RPMI8226 (cell line): ENCODE measurements around the gene CHAC2.
"Not testable (repeated sequence)": the region's sequence is repeated elsewhere in the genome, so short reads cannot be mapped to it uniquely, and the experiment has no call there.

Source experiments
- DNase-seq: peaks from one replicate; pipeline ENCODE4 v3.0.0-alpha.2; 2015

Gene CHAC2

DNA sequence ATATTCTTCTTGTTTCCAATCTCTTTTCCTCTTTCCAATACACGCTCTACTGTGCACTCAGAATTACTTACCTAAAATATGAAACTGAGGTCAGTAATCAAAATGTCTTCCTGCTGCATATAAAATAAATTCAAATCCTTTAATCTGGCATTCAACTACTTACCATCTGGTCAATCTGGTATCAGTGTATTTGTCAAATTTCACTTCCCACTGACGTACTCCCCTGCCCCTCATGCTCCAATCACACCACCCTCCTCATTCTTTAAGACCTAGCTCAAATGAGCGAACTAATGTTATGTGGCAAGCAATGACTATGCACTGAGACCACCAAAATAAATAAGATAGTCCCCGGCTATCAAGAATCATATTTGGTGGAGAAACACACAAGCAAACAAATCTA, 12.5 kb downstream of the CHAC2 start:
- DNase-seq = no peak

DNA sequence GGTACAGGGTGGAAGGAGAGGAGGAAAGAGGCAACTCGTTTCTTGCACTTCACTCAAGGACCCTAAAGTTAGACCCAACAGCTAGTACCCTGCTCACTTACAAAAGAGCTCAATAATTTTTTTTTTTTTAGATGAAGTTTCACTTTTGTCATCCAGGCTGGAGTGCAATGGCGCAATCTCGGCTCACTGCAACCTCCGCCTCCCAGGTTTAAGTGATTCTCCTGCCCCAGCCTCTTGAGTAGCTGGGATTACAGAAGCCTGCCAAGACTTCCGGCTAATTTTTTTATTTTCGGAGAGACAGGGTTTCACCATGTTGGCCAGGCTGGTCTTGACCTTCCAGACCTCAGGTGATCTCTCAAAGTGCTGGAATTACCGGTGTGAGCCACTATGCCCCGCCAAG, 15.1 kb downstream of the CHAC2 start:
- DNase-seq = no peak

DNA sequence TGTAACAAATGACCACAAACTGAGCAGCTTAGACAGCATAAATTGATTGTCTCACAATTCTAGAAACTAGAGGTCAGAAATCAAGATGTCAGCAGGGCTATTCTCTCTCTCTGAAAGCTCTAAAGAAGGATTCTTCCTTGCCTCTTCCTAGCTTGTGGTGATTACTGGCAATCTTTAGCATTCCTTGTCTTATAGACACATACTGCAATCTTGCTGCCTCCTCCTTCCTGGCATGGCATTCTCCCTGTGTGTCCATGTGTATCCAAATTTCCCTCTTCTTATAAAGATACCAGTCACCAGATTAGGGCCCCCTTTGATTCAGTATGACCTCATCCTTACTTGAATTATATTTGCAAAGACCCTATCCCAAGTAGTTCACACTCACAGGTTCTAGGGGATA, 16.8 kb downstream of the CHAC2 start:
- DNase-seq = no peak

DNA sequence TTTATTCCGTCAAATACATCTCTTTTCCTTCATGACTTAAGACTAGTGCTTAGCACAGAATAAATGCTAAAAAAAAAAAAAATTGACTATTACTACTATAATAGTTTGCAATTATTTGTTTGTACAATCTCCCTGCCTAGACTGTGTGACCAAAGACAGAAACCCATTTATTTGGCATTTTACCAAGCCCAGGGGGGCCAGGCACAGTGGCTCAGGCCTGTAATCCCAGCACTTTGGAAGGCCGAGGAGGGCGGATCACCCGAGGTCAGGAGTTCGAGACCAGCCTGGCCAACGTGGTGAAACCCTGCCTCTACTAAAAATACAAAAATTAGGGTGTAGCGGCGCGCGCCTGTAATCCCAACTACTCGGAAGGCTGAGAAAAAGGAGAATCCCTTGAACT, 17.8 kb downstream of the CHAC2 start:
- DNase-seq = no peak

DNA sequence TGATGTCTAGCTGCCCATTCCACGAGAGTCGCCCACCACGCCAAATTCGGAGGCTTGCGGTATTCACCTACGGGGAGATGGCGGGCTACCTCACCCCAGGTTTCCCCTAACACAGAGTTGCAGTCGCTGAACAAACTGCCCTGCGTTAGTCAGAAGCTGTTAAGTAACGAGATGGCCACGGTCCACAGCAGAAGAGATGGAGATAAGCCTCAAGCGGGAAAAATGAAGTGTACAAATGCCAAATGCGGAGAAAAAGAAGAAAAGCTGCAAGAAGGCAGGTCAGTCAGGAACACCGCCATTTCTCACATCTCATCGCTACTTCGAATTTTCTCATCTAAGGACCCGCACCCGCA, 18.7 kb downstream of the CHAC2 start:
- peak; percentile 25 for DNase-seq

DNA sequence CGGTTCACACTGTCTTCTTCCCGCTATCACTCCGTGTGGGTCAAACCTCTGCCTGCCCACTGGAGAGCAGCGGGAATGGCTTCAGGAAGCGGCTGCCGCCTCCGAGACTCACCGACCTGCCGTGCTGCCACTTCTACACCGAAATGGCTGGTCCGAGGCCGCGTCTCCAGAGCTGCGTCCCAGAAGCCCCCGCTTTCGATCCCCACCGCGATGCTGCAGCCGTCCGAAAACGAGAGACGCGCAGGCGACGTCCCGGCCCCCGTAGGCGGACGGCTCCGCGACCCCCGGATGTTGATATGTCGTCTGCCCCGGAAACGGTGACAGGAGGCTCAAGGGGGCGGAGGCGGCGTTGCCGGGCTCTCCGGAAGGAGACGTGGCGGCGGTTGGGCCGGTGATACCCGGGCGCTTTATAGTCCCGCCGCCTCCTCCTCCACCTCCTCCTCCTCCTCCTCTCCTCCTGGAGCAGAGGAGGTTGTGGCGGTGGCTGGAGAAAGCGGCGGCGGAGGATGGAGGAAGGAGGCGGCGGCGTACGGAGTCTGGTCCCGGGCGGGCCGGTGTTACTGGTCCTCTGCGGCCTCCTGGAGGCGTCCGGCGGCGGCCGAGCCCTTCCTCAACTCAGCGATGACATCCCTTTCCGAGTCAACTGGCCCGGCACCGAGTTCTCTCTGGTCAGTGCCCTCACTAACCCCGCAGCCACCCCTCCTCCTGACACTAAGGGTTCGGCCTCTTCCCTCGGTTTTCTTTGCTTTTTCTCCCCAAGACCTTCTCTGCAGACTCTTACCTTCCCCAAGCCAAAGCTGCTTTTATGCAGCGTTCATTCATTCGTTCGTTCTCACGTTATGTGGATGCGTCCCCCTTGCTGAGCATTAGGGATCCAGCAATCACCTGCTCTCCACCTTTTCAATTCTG, 19.4 kb downstream of the CHAC2 start, which contains the start of the genes ASB3 and ERLEC1:
TSS of gene ASB3 (minus strand) at position 249 of the 909 bp plus-strand sequence. CDS start 21,381 bp downstream, outside the sequence.
TSS of gene ERLEC1 (plus strand) at position 340 of the 909 bp plus-strand sequence. CDS start at position 507, 167 bp downstream.
- DNase-seq = peak; percentile 88

DNA sequence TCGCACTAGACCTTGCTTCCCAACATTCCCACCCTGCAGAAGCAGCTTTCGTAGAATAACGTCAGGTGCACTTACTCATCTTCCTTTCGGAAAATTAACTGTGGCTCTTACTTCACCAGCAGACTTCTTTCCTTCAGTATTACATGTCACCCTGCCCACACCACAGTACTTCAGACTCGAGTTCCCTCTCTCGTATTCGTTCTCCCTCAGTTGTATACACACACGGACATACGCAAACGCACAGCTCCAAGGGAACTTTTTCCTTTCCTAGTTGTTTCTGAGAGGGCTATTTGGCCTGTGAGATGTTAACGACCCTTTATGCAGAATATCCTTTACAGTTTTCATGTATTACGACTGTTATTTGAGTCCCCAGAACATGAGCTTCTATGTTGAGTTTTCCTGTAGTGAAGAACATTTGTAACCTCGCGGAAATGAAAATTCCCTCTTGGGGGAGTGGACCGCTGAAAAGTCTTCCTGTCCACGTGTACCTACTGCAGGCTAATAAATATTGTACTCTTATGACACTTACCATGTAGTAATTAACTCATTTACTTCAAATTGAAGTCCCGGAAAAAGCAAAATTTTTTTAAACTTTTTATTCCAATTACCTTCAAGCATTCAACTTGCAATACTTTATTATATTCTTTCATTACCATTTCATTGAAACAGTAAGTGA, 20.1 kb downstream of the CHAC2 start:
- DNase-seq = peak; percentile 10

DNA sequence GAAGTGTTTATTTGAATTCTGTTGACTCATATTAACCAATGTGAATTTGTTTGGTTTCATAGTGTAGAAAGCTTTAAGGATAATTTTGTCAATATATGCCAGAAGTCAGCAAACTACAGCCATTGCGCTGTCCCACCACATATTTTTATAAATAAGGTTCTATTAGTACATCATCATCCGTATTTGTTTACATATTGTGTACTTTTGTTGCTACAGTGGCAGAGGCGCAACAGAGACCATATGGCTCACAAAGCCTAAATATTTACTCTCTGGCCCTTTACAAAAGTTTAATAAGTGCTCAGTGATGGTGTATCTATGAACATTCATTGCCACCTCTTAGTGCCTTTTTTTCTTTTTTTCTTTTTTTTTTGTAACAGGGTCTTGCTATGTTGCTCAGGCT, 25.7 kb downstream of the CHAC2 start:
- no peak for DNase-seq

DNA sequence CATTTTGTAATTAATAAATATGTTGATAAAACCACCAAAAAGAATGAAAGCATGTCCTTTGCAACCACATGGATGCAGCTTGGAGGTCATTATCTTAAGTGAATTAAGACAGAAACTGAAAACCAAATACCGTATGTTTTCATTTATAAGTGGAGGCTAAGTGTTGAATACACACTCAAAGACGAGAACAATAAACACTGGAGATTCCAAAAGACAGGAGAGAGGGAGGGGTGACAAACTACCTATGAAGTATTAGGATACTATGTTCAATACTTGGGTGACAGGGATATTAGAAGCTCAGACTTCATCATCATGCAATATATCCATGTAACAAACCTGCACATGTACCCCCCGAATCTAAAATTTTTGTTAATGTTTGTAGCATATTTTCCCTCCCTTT, 26.2 kb downstream of the CHAC2 start:
- no peak for DNase-seq

DNA sequence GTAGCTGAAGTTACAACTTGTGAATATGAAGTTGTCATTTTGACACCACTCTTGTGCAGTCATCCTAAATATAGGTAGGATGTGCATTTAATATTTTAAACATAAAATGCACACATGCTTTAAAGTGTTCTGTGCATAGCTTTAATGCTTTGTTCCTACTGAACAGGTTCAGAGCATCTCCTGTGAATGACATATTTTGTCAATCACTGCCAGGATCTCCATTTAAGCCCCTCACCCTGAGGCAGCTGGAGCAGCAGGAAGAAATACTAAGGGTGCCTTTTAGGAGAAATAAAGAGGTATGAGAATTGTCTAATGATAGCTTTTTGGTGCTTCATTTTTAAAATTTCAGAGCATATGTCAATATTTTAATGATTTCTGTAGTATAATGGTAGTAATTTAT, 33.9 kb downstream of the CHAC2 start:
- no peak for DNase-seq

DNA sequence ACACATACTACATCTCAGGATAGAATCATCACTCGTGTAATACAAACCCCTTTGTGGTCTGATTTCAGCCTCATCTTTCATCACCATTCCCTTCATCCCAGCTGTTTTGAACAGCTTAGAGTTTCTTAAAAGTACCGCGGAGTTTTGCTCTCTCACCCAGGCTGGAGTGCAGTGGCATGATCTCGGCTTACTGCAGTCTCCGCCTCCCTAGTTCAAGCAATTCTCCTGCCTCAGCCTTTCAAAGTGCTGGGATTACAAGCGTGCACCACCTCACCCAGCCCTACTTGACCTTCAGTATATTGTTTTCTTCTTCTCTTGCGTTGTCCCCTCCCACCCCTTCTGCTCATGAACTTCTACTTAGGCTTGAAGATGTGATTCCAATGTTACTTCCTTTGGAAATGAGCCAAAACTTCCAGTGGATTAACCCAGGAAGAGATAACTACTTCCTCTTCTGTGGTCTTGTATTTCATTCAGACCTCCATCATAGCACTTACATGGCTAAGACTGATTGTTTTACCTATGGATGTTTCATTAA, 35.1 kb downstream of the CHAC2 start:
- DNase-seq = no peak

DNA sequence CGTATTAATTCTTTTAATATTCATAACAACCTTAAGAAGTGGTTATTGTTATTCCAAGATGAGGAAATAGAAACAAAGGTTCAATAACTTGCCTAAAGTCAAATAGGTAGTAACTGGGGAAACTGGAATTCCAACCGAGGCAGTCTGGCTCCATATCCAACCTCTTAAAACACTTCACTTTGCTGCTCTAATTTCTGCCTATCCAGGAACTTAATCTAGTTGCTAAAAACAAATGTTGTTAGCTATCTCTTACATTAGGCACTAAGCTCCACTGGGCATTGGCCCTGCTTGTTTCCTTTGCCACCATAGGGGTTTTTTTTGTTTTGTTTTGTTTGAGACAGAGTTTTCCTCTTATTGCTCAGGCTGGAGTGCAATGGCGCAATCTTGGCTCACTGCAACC, 44.0 kb downstream of the CHAC2 start:
- no peak for DNase-seq

DNA sequence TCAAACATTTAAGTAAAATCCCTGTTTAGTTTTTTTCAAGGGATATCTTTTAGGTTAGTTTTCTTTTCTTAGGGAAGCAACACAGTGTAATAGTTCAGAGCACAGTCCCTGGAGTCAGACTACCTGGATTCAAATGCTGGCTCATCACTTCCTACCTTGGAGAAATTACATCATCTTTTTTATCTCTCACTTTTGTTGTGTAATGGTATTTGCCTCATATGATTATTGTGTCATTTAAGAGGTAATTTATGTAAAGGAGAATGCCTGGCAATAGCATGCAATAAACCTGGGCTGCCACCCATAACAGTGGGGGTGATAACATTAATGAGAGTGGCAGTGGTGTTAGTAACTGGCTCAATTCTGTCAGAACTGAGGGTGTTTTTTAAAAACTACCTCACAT, 45.5 kb downstream of the CHAC2 start:
- DNase-seq = no peak

DNA sequence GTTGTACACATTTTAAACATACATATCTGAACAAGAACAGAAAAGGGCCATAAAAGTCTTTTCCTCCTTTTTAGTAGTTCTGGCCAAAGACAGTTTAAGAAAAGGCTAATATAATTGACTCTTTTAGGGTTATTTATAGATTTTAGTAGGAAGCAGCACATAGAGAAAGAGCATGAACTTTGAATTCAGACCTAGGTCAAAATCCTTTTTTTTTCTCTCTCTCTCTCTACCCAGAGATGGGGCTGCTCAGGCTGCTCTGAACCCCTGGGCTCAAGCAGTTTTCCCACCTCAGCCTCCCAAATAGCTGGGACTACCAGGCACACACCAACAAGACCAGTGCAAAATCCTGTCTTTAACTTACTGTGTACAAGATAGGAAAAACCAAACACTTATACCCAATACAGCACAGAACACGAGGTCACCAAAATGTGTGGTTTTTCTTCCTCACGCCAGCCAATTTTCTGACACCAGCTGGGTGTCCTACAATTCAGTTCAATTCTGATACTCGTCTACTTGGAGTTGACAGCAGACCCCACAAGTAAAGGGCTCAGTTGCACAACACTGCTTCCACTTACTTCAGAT, 51.3 kb downstream of the CHAC2 start:
- DNase-seq = no peak

DNA sequence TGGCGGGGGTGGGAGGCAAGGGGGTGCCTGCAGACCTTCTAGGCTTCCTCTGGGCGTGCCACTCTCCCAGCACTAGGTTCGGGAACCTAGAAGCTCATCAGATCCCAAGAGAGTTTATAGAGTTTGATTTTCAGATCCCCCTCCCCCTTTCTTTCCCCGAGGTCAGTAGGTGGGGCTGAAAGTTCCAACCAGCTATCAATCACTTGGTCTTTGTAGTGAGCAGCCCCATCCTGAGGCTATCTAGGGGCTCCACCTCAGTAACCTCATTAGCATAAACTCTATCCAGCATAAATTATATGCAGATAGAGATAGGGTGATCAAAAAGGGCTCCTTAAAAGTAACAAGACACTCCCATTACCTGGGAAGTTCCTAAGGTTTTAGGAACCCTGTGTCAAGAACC, 52.0 kb downstream of the CHAC2 start:
- no peak for DNase-seq

DNA sequence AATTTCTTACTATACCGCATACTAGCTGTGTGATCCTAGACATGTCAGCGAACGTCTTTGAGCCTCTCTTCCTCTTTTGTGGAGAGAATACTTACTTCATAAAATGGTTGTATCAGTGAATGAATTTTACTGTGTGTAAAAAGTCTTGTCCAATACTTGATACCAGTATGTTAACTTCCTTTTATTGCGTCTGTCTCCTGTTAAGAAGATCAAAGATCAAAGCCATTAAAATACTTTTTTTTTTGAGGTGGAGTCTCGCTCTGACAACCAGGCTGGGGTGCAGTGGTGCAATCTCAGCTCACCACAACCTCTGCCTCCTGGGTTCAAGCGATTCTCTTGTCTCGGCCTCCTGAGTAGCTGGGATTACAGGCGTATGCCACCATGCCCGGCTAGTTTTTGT, 52.4 kb downstream of the CHAC2 start:
- no peak for DNase-seq

DNA sequence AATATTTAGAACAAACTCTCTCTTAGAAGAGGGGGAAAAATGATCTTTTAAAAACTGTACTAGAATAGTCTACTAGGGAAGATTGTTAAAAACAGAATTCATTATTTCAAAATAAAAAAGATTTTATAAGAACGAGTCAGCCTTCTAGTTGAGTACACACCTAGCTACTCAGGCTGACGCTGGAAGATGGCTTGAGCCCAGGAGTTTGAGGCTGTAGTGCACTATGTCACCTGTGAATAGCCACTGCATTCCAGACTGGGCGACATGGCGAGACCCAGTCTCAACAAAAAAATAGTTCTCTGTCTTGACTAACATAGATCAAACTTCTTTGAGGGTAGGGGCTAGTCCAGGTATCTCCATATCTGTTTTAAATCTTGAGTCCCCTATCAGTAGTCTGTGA, 53.1 kb downstream of the CHAC2 start:
- no peak for DNase-seq

DNA sequence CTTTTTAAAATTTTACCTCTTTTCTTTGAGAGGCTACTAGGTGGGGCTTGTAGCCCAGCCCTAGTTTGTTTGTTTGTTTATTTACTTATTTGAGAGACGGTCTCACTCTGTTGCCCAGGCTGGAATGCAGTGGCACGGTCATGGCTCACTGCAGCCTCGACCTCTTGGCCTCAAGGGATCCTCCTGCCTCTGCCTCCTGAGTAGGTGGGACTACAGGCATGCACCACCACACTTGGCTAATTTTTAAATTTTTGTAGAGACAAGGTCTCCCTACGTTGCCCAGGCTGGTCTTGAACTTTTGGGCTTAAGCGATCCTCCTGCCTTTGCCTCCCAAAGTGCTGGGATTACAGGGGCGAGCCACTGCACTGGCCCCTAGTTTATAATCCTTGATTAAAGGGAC, 54.2 kb downstream of the CHAC2 start:
- no peak for DNase-seq

DNA sequence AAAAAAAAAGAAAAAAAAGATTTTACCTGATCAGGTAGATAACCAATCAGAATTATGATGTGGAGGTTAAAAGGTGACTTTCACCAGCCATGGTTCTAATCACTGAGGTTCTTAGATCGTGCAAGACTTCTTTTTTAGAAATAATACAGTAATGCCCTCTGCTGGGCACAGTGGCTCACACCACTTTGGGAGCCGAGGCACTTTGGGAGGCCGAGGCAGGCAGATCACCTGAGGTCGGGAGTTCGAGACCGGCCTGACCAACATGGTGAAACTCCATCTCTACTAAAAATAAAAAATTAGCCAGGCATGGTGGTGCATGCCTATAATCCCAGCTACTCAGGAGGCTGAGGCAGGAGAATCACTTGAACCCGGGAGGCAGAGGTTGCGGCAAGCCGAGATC, 56.0 kb downstream of the CHAC2 start:
- DNase-seq = not testable (repeated sequence)
